Gastrocnemius medialis (tissue), 4 donors: ENCODE results near the gene RPRD2.

Experiments
- CTCF ChIP-seq, 5 experiments: fragments of 450-650 bp in 3 of 5; fragments of 200-600 bp in 2 of 5; sonication (generic) in 2 of 5; IDR thresholded peaks in 4 of 5; conservative IDR thresholded peaks in 1 of 5; 1 replicate in 4 of 5; 2 replicates in 1 of 5; pipeline ENCODE4 v1.5.1; 2016 to 2019; ENCODE audit warnings: antibody characterized with exemption in 5 of 5, mild to moderate bottlenecking in 3 of 5, moderate library complexity in 3 of 5
- POLR2A ChIP-seq, 2 donors: fragments of 450-650 bp; IDR thresholded peaks; one replicate each; pipeline ENCODE4 v1.6.1; 2017; ENCODE audit warnings: antibody characterized with exemption in 2 of 2, mild to moderate bottlenecking in 2 of 2, moderate library complexity in 2 of 2

GRCh38 chr1:150397392-150398032, 33.6 kb downstream of the RPRD2 start:
- no peak for TF ChIP-seq CTCF (IDR thresholded peaks at IDR 0.05 in 4 of 5, conservative IDR thresholded peaks at IDR 0.05 in 1 of 5)
- TF ChIP-seq POLR2A (IDR thresholded peaks at IDR 0.05): no peak
